Stimulated activated CD4-positive, alpha-beta T cell treated with anti-CD3 and anti-CD28 coated beads, Interleukin-15, amount 100 ng/mL, for 24 hours (primary cell): Measurements from ENCODE around the gene DNALI1.
"Not testable (repeated sequence)": the region's sequence is repeated elsewhere in the genome, so short reads cannot be mapped to it uniquely, and the experiment has no call there.

Experiments used
- DNase-seq: peaks from one replicate; pipeline ENCODE4 v3.0.0-alpha.2; 2020

Gene DNALI1

DNA sequence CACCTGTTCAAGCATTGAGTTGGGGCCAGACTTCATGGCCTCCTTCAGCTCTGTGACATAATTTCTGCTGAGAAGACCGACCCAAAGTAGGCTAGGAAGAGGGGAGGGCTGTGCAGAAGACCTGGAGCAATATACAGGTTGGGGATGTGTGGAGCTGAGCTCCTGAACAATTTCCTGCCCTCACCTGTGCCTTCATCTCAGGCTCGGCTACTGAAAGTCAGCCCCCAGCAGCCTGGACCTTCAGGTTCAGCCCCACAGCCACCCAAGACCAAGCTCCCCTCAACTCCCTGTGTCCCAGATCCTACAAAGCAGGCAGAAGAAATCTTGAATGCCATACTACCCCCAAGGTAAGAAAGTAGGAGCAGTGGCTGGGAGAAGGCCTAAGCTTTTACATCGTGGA is 662 bp downstream of the DNALI1 start:
- no peak for DNase-seq

DNA sequence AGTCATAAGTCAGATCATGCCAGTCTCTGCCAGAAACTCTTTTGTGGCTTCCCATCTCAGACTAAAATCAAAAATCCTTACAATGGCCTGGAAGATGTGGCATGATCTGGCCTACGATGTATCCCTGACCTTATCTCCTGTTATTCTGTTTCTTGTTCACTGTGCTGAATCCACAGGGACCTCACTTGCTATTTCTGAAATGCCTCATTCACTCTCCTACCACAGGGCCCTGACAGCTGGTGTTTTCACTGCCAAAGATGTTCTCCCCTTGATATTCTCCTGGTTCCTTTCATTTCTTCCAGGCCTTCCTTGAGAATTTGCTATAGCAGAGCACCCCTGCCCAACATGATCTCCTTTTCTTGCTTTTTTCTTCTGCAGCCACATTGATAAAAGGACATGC is 1.7 kb downstream of the DNALI1 start:
- DNase-seq = no peak

DNA sequence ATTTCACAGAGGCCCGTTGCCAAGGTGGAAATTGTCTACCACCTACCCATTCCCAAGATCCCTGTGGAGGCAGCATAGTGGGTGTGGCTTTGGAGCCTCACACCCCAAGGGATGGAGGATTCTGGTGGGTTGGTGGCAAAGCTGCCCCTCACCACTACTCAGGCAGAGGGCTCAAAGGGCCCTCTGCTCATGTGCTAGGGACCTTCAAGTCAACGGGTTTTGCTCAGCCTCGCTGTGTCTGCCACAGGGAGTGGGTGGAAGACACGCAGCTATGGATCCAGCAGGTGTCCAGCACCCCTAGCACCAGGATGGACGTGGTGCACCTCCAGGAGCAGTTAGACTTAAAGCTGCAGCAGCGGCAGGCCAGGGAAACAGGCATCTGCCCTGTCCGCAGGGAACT is 2.3 kb downstream of the DNALI1 start:
- no peak for DNase-seq

DNA sequence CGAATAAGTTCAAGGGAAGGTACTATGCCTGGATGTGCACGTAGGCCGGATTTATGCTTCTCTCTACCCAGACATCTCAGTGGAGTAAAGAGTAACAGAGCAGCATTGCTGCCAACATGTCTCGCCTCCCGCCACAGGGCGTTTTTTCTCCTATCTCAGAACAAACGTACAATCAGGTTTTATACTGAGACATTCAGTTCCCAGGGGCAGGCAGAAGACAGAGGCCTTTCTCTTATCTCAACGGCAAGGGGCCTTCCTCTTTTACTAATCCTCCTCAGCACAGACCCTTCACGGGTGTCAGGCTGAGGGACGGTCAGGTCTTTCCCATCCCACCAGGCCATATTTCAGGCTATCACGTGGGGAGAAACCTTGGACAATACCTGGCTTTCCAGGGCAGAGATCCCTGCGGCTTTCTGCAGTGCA is 3.2 kb downstream of the DNALI1 start:
- DNase-seq = not testable (repeated sequence)

DNA sequence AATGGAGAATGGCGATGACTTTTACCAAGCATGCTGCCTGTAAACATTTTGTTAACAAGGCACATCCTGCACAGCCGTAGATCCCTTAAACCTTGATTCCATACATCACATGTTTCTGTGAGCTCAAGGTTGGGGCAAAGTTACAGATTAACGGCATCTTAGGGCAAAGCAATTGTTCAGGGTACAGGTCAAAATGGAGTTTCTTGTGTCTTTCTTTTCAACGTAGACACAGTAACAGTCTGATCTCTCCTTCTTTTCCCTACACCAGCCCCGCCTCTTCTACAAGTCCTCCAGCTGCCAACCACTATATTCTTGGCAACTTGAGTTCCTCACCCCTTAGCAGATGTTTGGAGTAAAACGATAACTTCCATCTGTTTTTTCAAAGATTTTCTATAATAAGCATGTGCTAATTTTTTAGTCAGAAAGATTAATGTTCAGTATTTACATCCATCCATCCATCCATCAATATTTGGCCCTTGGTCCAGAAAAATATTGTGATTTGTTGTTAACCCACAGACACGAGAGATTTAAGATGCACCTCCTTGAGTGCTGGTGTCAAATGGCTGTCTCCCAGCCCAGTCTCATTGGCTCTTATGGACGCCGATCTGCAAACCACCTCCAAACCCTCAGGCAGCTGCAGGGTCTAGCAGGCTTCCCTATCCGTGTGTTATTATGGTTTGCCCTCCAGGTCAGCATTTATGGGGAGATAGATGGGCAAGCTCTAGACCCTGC is 3.8 kb downstream of the DNALI1 start:
- no peak for DNase-seq

DNA sequence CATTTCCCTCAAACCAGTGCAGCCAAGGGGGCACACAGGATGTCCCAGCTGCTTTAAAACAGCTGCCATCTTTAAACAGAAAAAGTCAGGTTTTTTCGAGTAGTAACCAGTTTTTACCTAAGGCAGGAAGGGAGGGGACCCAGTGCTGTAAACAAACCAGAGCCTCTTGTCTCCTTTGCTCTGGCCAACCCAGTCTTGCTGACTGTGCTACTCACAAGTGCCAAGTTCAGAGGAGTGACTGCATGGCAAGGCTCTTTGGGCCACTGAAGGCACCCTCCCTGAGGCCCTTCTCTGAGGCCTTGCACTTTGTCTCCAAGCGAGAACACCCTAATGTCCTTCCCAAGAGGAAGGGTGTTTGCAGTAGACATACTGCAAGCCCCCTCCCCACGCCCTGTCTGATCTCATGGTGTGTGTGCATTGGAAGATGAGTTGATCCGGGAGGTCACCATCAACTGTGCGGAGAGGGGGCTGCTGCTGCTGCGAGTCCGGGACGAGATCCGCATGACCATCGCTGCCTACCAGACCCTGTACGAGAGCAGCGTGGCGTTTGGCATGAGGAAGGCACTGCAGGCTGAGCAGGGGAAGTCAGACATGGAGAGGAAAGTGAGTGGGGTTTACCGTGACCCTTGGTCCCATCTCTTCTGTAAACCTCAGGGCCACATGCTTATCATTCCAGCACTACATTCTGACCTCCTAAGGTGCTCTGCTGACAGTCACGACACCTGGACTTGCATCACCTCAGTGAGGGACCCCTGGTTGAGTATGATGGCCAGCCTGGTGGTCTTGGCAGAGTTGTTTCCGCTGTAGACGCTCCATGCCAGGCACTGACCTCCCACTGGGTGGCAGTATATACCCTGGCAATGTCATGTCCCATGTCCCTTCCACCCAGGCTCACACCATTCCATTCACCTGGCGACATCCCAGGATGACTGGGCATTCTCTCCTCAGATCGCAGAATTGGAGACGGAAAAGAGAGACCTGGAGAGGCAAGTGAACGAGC is 4.7 kb downstream of the DNALI1 start:
- peak; percentile 55 for DNase-seq

DNA sequence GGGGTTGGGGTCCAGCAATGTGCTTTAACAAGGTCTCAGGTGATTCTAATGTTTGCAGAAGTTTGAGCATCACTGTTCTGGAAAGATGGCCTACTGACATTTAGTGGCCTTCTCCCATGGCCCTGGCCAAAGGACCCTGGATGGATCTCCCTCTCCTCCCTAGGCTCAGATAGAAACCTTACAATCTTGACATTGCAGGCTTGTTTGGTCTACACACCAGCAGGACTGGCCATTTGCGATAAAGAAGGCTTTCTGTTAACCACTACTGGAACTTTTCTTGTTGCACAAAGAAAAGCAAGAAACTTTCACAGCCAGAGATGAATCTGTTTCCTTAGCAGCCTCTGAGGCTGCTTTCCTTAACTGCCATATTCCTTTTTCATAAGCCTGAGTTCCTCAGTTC is 6.2 kb downstream of the DNALI1 start:
- no peak for DNase-seq

DNA sequence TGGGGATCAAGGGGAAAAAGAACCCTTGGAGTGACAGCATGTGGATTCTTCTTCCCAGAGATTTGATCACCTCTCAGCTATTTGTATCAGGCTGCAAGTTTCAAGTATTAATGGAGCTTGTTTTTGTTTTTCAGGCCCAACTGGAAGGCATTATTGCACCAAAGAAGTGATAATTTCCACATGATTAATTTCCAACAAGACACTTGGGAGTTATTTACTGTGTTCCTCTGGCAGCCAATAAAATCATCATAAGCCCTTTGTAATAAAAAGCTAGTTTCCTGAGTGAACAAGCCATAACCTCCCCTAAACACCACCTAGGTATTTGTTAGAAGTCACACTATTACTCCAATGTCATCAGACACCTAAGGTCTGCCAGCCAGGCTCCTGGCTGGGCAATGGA is 8.2 kb downstream of the DNALI1 start:
- no peak for DNase-seq

DNA sequence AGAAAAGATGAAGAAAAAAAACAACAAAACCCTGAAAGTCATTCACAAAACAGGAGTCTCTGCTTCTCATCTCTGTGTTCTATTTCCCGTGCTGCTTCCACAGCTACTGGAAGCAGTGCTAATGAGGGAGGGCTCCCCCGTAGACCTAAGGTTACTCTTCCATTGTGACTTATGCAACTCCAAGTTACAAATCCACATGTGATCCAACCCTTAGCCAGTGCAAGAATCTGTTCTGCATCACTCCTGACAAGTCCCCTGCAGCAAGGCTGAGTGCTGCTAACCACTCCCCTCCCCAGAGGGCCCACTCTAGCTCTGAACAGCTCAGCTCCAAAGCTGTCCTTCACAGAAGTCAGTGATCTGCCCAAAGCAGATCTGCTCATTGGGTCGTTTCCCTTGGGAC is 10.3 kb downstream of the DNALI1 start:
- no peak for DNase-seq

DNA sequence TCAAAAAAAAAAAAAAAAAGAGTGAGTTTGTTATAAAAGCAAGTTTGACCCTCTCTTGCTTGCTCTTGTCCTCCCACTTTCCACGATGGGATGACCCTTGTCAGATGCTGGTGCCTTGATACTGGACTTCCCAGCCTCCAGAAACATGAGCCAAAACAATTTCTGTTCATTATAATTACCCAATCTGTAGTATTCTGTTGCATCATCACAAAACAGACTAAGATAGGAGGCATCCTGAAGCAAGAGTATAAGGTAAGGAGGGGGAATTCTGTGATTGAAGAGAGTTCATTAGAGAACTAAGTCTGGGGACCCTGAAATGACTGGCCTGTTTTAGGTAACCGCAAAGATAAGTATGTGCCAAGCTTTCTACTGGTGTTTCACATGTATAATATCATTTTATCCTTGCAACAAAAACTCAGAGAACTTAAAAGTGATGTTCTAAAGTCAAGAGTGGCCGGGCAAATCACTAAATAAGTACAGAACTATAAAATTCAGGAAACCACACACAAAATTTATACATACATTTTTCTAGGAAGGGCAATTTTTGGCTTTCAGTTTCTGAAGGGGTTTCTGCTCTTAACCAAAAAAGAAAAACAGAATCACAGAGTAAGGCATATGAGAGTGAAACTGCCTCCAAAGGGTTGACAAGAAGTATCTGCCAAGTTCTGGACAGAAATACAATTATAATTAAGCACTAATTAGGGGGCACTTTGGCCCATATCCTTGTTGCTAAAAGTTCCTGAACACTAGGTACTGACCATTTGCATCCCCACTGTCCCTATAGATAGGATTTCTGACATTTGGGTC is 14.0 kb downstream of the DNALI1 start:
- DNase-seq = no peak

DNA sequence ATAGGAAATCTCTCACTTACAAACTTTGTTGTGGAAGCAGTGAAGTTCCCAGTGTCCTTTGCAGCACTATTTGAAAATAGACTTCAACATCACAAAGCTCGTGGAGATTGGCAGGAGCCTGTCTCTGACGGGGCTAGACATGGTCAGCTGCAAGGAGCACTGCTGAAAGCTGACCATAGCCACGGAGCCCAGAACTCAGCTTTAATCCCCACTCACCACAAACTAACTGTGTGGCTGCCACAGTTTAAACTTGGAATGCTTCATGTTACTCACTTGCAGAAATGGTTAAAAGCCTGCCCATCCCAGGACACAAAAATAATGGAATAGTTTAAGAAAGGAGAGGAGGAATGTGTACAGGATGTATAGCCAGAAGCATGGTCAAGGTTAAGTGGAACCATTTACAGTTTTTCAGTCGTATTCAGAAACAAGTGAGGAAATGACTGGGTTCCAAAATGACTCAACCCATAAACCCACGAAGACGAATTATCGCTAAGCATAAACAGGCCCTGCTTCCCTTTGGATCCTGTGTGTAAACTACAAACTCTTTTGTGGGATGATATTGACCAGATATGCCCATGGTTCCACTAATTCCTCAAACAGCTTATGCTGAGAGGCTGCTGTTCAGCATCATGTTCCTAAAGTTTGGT is 18.2 kb downstream of the DNALI1 start:
- no peak for DNase-seq

DNA sequence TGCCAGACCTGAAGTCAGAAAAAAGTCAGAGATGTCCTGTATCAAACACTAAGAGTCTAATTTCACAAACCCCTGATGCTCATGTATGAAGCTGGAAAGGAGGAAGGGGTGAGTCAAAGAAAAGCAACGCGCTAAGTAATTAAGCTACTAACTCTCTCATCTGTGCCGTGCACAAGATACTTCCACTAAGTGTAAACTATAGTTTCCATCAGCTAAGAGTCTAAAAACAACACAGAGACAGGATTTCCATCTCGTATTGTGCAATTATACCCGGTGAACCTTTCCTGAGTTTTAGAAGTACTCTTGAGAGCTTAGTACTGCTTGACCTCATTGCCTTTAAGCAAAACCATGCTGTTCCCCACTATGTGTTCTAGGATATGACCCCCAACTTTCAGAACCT is 19.0 kb downstream of the DNALI1 start:
- no peak for DNase-seq

DNA sequence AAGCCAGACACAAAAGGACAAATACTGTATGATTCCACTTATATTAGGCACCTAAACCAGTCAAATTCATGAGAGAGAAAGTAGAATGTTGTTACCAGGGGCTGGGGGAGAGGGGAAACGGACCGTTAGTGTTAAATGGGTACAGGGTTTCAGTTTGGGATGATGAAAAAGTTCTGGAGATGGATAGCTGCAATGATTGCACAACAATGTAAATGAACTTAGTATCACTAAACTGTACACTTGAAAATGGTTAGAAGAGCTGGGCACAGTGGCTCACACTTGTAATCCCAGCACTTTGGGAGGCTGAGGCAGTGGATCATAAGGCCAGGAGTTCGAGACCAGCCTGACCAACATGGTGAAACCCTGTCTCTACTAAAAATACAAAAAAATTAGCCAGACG is 27.8 kb downstream of the DNALI1 start:
- DNase-seq = not testable (repeated sequence)

DNA sequence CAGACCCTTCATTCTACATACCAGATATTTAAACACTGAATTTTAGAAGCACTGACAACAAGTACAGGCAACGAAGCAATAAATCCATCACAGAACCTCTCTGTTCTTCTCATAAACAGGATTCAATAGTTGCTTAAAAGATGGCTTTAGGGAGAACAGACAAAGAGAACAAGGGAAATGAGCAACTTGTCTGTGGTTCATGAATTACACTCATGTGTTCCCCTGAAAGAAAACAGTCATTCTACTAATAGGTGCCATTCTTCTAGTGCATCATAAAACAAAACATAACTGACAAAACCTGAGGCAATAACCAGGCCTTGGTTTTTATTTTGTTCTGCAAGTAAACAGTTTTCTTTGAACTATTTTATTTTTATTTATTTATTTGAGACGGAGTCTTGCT is 32.2 kb downstream of the DNALI1 start:
- DNase-seq = no peak

DNA sequence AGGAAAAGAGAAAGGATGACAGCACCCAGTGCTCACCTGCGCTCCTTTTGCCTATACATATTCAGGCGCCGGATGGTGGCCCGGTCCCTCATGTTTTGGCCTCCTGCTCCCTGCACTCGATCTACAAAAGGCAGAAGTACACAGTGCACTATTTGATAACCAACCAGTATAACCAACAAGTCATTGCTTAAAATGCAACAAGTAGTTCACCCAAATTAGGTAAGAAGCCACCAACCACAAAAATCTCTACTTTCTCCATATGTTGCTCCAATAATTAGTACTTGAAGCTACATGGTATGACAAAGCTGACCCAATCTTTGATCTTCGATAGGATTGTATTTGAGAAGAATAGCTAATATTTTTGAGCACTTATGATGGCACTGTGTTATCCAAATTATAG is 37.0 kb downstream of the DNALI1 start:
- no peak for DNase-seq

DNA sequence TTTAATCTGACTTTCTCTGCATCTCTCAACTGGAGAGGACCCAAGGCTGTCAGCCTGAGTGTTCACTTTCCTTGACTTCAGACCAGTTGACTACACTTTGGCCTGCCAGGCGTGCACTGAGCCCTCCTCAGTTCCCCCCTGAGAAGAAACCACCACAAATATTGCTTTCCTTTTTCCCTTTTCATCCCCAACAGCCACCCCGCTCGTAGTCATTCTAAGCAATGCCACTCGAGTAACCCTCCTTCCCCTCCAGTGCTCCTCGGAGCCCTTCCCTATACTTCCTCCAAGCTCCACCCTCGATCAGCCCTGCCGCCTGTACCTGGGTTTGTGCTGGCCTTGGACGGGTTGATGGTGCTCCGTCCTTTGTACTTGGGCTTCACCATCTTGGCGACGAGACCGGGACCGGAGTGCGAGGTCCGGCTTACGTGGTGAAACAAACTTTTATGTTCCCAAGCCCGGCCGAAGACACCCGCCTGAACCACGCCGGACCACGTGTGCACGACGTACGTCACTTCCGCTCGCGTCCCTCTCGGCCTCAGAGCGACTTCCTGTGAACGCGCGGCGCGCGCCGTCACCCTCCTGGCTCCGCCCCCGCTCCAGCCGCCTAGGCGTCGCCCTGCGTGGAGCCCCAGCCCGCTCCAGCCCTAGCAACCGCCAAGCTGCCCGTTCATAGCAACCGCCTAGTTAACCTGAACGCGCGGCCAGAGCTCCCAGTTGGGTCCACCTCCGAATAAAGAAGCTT is 38.9 kb downstream of the DNALI1 start, which contains the start of gene GNL2:
GNL2 (minus strand) TSS at position 498 of the 742 bp plus-strand sequence; CDS start at position 383, 115 bp downstream.
- DNase-seq = peak; percentile 98

DNA sequence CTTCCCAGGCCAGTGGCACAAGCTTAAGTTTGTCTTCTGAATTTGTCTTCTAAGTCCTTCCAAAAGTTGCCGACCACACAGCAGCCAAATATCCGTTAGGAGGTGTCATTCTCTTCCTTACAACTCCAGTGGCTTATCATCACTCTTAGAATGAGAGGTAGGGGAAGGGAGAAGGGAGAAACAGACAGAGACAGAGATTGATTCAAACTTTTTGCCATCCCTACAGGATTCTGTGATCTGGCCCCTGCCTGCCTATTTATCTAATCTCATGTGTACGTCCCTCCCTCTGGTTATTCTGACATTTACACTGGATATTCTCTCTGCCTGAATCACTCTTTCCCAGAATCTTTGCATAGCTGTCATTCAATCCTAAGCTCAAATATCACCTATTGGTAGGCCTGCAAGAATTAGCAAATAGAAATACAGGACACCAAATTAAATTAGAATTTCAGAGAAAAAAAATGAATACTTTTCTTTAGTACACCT is 39.5 kb downstream of the DNALI1 start:
- no peak for DNase-seq

DNA sequence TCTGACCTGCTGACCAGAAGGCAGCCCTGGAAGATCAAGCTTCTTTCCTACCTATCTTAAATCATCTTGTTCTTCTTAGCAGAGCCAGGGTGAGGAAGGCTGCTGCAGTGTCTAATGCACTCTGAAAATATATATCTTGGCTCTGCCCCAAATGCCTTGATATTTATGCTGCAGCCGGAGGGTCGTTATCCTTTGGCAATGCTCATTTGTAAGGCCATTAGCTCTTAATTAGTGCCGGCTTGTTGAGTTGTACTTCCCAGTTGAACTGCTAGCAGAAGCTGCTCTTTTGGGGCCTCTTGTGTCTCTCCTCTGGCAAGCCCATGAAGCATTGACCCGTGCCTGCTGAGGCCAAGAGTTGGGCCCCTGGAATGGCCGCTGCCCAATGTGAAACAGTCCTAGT is 43.2 kb downstream of the DNALI1 start:
- no peak for DNase-seq

DNA sequence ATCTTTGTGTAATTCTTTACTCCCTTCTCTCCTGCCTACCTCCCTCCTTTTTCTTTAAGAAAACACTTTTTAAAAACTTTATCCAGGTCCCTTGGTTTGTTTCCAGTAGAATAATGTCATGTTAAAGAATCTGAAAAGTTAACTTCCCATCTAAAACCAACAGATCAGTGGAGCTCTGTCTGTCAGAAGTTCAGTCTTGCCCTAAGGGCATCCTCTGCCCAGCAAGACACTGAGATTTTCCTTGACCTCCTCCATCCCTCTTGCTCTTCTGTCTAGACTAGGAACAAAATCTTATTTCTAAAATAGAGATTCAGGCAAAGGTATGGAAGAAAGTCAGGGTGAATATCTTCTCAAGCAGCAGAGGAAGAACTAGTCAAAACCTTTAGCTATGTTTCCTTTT is 44.7 kb downstream of the DNALI1 start:
- no peak for DNase-seq

DNA sequence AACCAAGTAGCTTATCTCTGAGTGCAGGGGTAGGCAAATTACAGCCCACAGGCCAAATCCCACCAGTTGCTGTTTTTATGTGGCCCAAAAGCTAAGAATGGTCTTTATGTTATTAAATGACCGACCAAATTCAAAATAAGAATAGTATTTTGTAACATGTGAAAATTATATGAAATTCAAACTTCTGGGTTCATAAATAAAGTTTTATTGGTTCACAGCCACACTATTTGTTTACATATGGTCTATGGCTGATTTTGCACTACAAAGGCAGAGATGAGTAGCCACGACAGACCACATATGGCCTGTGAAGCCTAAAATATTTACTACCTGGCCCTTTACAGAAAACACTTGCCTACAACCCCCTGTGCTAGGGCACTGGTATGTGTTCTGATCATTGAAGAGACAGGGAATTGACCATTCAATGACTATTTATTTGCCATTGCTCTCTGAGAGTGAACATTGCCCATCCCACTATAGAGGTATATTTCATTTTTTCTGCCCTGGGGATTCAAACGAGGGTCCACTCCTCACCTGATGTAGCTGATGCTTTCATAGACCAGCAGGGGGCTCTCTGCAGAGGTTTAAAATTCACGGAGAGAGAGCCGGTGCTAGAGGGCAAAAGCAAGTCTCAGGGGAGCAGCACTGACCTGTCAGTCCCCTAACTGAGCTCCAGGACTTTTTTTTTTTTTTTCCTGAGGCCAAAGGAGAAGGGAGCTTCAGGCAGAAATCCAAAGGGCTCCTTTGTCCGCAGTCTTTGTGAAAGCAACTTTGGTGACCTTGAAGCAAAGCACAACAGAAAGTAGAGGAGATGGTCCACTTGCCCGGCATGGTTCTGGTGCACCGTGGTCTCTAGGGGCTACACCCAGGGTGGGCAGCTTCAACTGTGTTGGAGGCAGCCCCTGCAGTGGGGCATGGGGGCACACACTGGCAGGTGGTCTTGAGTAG is 46.3 kb downstream of the DNALI1 start:
- peak; percentile 38 for DNase-seq
